HG02840 (cell line): ENCODE data around the gene TTN.

Experiments
- ATAC-seq: cut with Tn5 transposase; IDR thresholded peaks from one replicate; pipeline ENCODE4 v1.9.1; 2021; ENCODE audit warnings: mild to moderate bottlenecking, moderate library complexity, moderate number of reproducible peaks; ENCODE audit not compliant: unreplicated experiment, low FRiP score

TTN gene

DNA sequence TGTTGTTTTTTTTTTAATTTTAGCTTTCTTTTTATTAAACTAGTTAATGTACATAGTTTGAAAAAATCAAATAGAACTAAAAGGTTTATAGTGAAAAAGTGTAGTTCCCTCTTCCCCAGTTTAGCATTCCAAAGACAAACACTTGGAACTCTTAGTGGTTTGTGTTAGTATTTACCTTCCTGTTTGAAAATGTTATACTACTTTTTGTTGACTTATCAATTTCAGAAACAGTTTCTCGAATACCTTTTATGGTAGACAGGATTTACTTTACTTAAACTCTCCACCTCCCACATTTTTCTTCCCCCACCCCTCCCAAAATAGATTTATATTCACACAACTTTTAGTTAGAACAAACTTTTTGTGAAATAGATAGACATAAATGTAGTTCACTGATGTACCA lies 300.3 kb downstream of the TTN start:
- ATAC-seq = no peak

DNA sequence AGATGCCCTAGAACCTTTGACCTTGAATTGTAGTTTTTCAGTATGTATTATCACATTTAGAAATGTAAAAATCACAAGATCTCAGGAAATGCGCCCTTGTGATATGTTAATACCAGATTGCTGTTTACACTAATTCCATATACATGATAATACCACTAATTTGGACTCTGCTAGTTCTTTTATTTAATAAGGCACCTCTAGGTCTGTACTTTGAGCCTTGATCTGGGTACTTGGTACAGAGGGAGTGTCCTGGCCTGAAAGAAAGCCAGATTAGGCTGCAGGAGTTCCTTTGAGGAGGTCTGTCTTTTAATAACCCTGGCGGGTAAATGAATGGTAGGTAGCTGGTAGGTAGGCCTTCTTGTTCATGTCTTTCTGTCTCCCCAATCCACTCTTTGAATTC lies 300.7 kb downstream of the TTN start:
- no peak for ATAC-seq

DNA sequence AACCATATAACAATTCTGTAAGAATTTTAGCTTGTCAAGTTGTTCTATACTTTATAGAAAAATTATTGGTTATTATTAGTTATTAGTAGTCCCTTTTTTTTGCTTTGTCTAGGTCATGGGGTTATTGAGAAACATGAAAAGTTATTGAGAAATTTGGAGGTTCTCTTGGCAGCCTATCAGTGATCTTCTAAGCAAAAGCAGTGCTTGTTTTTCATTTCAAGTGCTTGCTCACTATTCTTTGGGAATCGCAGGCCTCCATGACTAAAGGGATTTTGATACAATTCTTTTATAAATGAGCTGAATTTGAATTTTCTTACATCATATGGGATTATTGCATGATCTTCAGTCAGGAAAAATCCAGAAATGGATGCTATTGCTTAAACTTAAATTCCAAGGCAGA lies 301.1 kb downstream of the TTN start:
- ATAC-seq = no peak

DNA sequence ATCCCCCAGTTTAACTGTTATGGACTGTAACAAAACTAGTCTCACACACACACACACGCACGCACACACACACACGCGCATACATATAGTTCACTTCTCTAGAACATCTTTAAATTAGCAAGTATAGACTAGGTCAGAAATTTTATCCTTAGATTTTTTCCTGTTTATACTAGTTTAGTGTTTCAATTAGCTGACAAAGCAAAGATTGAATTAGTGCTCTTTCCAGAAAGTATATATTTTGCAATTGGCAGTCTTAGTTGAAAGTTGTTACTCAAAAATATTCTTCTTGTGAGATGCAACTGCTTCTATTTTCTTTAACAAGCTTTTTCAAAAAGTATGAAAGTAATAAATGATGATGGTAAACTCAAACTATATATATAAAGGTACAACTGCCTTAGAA lies 304.5 kb downstream of the TTN start:
- ATAC-seq = no peak

DNA sequence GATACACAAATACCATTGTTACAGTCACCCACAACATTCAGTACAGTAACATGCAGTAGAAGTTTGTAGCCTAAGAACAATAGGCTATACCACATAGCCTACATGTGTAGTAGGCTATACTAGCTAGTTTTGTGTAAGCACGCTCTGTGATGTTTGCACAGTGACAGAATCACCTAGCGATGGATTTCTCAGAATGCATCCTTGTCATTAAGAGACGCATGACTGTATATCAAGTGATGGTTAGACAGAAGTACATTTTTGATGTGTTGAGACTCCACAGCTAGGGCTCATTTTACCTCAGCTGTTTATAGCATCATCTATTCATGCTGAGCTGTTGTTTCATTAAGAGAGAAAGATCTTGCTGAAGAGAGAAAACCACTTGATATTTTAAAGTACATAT lies 307.6 kb downstream of the TTN start:
- no peak for ATAC-seq

DNA sequence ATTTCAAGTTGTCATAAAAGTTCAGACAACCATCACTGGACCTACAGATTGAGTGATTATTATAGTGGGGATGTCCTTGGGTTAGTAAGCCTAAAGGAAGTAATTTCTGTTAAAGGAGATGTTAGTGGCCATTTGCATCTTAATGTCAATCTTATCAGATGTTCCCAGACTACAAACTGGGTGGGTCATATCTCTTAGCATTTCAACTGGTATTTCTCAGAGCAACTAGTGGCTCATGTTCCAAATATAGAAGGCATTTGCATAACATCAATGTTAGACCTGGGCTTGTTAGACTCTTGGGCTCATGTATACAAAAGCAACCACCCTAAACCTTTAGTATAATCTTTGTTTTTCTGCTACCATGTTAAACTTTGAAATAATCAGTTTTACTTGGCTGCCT lies 309.1 kb downstream of the TTN start:
- ATAC-seq = no peak

DNA sequence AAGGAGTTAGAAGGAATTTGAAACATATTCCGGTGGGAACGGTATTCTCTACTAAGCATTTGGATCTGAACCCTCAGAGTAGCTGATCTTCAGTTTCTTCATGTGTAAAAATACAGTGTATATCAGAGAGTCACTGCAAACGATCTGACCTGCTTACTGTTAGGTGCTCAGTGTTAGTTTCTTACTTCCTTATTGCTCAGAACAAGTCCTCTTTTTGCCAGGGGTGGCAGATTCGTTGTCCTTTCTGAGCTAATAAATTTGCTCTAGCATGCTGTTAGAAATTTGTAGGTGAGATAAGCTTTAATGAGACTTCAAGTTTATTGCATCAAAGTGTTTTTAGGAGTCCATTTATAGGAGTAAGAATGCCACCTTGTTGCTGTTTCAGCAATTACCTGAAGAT lies 311.2 kb downstream of the TTN start:
- ATAC-seq = no peak

DNA sequence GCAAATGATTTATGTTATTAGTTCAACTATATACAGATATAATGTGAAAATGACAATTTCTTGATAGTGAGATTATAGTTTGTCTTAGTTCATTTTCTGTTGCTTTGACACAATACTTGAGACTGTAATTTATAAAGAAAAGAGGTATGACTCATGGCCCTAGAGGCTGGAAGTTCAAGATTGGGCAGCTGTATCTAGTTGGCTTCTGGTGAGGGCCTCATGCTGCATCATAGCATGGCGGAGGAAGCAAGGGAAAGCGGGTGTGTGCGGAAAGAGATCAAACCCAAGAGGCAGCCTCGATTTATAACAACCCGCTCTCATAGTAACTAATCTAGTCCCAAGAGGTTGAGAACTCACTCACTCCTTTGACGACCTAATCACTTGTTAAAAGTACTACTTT lies 315.6 kb downstream of the TTN start:
- ATAC-seq = no peak

DNA sequence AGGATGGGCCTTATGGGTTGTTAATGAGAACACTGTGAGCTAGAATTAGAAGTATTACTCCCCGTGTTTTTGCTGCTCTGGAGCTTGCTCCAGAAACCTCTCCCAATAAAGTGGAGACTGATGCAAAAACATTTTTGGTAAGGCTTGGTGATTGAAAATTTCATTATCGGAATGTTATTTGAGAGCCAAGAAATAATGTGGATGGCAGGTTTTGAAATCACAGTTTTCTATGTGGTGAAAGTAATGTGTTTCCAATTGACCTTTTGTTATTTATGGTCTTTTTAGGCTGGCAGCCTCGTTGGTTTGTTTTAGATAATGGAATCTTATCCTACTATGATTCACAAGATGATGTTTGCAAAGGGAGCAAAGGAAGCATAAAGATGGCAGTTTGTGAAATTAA lies 321.9 kb downstream of the TTN start:
- no peak for ATAC-seq

DNA sequence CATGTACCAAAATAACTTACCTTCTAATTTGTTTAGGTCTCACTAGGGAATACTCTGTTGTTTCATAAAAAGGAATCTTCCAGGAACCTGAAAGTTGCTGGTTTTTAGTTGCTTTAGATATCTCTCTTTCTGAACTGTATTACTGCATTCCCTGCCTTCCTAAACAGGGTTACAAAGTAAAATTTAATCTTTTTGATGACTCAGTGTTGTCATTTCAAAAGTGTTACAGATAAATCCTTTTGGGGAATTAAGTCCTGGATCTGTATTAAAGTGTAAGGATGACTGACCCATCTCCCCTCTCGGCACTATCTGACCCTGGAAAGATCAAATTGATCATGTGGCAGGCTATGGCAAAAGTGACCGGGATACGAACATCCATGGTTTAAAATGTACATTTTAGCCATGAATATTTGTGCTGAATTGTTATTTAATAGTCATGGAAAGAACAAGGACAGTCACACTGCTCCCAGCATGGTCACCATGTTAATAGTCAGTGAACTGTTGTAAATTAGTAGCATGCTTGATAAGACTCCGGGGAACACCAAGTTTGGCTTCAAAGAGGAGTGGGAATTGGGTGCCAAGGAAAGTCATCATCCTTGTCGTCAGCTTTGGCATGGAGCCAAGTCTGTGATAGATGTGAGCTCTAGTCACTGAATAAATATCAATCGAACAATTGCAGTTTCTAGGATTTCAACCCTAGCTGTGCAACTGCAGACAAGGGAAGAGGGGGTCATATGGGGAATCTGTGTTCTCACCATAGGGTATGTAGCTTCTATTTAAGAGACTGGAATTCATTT lies 322.8 kb downstream of the TTN start:
- no peak for ATAC-seq

DNA sequence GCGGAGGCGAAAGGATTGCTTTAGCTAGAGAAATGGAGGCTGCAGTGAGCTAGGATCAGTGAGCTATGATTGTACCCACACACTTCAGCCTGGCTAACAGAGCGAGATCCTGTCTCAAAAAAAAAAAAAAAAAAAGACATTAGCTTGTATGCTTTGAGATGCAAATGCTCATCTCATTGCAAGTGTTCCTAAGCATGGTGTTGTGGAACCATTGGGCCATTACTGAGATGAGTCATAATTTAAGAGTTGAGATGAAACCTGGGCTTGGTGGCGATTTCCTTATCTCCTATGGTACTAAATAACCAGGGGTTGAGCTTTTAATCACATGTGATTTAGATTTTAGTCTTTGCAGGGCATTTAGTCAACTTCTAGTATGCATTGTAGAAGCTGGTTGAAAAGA lies 324.8 kb downstream of the TTN start:
- peak; percentile 23 for ATAC-seq

DNA sequence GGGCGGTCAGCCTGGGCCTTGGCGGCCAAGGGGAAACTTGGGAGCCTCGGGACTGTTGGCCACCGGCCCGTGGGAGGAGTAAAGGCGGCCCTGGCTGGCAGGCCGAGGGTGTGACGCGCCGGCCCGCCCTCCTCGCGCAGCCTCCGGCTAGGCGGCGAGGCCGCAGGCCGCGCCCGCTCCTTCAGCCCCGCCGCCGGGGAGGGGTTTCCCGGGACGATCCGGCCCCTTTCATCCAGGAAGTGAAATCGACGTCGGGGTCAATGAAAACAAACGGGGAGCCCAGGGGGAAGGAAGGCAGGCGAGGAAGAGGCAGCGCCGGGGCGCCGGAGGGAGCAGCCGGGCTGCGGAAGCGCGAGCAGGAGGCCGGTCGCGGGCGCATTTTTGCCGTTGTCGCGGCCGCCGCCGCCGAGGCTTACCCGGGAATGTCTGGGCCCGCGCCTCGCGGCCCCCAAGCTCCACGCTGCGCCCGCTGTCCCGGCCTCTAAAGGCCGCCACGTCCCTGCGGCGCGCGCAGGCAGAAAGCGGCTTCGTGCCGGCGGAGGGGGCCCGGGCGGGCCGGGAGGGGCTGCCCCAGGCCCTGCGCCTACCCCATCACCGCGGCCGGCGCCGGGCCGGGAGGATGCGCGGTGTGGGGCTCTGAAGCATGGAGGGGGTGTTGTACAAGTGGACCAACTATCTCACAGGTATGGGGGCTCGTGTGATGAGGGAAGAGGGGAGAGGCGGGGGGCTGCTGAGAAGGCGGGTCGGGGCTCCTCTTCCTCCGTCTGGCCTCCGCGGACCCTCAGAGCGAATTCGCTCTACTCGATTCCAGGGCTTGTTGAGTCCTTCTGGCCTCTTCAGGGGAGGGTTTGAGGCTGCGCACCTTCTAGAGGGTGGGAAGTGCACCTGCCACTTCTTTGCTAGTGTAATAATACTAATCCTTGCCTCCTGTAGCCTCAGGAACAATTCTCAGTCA lies 326.7 kb downstream of the TTN start, which contains the start of gene PLEKHA3:
Gene PLEKHA3 (plus strand): TSS at position 231 of the 955 bp plus-strand sequence. CDS start 413 bp downstream, at position 644.
- ATAC-seq = peak; percentile 69

DNA sequence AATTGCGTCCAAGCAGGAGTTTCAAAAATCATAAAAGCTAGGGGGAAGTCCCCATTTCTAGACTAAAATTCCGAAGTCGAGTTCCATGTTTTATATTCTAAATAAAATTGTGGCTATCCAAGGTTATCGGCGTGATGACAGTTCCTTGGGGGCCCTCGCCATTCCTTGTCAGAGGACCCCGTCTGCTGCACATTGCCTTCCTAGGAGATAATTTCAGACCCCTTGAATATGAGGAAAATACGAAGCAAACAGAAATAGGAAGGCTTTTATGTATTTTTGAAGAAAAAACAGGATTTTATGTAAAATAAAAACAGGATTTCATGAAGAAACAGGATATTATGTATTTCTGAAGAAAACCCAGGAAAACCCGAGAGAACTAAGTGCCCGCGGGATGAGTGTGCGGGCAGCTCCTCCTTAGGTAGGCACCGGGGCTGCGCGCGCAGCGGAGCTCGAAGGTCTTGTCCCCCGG lies 327.4 kb downstream of the TTN start:
- ATAC-seq = no peak

DNA sequence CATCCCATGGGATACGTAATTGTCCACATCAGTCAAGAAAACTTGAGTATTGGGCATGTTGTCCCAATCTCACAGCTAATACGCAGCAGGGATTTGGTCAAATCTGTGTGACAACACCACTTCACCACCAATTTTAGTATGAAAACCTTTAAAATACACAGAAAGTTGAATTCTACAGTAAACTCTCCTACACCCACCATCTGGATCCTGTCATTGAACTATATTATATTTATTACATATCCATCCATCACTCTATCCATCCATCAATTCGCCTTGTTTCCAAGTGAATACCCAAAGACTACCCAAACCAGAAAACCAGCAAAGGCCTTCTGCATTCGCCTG lies 328.0 kb downstream of the TTN start:
- ATAC-seq = no peak

DNA sequence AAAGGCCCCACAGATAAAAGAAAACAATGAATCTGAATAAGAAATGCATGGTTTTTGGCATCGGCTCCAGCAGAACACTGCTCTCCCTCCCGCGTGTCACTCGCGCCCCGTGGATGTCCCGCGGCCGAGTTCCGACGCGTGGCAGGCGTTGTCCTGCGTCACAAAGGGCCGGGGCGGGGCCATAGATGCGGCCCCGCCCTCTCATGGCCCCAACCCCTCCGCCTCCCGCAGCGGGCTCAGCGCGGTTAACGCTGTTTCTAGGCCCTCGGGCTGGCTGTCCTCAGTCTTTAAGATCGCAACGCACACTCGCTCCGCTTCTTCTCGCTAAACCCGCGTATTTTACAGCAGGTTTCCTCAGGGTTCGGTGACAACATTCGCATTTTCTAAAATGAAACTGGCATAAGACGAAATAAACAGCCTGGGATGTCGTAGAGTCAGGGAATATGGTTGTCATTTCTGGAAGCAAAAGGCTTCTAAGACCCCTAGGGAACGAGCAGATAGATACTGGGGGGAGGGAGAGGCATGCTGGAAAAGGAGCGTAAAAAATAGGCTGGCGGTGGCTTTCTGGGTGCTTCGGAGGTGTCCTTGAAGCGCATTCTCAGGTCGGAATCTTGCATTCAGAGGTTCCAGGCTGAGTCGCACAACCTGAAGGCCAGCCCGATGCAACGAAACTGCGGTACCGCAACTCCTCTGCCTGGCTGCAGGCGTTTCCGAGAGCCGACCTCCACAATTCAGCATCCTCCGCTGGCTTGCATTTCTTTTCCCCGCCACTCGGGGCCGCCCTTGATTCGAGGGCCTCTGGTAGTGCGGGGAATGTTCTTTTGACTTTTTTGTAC lies 328.6 kb downstream of the TTN start, which contains the start of gene FKBP7:
Gene FKBP7 (minus strand): TSS at position 162 of the 836 bp plus-strand sequence. CDS start 101 bp downstream, at position 61.
- peak; percentile 37 for ATAC-seq

DNA sequence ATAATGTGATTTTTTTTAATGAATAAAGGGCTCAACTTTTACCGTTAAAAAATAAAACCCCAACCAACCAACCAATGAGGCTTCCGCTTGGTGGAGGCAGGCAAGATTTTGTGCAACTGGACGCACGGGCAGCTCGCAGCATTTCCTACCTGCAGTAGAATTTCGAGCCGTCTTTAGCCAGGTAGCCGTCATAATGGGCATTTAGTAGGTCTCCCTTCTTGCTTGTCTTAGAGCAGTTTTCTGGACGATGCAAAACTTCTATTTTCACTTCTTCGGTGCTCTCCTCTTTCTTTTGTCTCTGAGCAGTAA lies 329.1 kb downstream of the TTN start:
- no peak for ATAC-seq

DNA sequence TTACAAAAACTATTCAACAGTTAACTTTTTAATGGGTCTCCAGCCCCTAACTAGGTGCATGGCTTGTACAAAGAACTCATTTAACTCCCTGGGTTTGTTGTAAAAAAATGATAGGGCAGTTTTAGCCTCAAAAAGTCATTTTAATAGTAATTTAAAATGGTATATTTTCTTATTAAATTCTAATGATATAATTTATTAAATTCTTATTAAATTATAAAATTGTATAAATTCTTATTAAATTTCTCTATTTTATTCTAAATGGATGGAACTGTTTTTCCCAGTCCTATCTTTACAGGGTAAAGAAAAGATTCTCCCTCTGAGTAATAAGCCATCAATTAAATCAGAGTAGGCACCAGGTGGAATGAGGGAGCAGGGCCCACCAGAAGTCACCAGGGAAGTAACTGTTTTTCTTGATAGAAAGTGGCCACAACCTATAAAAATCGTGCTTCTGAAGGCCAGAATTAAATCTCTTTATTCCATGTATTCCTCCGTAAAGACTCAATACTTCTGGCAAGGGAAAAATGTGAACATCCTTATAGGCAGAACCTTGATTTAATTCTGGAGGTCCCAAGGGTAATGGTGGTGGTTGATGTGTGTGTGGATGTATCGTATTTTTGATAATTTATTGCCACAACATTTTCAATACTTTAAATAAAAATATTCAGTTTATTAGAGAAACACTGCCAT lies 329.6 kb downstream of the TTN start:
- ATAC-seq = no peak

DNA sequence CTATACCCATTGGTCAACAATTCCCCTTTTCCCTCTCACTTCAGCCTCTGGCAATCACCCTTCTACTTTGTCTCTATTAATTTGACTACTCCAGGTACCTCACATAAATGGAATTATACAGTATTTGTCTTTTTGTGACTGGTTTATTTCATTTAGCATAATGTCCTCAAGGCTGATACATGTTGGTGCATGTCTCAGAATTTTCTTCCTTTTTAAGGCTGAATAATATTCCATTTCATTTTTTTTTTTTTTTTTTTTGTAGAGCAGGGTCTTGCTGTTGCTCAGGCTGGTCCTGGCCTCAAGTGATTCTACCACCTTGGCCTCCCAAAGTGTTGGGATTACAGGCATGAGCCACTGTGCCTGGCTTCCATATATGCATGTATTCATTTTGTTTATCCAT lies 330.7 kb downstream of the TTN start:
- no peak for ATAC-seq
